HG02938 (cell line): ENCODE measurements around the gene EEF1G.
"Not testable (repeated sequence)": the region's sequence is repeated elsewhere in the genome, so short reads cannot be mapped to it uniquely, and the experiment has no call there.

Experiments
- ATAC-seq: cut with Tn5 transposase; IDR thresholded peaks from one replicate; pipeline ENCODE4 v1.9.1; 2021; ENCODE audit warnings: mild to moderate bottlenecking, moderate library complexity; ENCODE audit not compliant: unreplicated experiment

The EEF1G gene

GRCh38 chr11:62578541-62578940 is 4.8 kb upstream of the EEF1G start:
- ATAC-seq: no peak

DNA sequence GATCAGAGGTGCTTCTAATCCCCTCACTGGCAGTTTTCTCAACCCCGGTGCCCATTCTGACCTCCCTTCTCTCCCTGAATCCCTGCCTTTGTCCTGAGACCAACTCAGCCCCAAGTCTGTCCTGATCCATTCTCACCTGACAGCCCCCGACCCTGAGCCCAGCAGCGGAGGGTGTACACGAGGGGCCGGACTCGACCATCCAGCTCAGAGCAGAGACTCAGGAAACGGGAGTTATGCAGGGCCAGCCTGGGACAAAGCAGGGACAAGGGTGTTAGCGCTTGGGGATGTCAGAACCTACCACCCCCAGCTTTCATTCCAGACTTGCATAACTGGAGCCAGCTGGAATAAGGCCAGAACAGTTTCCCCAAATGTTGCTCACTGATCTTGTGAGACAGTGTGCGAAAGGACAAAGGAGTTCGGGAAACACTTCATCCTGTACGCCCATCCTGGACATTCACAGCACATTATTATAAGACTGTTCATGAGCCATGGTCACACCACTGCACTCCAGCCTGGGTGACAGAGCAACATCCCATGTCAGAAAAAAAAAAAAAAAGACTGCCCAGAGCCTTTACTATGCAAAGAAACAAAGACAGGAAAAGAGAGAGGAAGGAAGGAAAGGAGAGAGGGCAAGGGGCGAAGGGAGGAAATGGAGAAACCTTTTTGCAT is 3.5 kb upstream of the EEF1G start:
- no peak for ATAC-seq

DNA sequence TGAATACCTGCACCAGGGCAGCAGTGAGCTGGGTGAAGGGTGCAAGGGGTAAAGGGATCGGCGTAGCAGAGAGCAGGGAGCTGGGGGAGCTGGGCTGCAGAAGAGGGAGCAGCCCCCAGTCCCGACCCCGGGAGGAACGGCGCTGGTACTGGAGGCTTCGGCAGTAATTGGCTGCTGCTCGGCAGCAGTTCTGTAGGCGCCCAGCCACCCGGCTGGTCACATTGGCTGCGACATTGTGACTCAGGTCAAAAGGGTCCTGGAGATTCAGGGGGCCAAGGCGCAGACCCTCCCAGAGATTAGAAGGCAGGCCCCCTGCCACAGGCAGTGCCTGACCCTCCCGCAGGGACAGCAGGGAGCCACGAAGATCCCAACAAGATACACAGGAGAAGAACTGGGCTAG is 2.1 kb upstream of the EEF1G start:
- ATAC-seq: no peak

DNA sequence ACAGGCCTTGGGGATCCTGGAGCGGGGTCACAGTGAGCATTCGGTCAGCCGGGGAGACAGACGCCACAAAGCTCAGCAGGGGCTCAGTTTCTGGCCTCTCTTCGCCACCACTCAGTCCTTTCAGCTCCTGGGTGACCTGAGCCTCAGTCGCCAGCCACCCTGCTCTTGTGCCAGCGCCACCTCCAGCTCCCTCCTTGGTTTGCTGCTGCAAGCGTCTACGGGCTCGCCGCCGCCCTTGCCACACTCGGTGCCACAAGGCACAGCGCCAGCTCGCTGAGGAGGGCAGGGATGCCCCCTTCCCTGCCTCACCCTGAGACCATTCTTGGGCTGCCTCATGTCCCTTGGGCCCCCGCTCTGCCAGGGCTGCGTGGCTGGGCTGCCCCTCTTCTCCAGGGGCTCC is 1.5 kb upstream of the EEF1G start:
- ATAC-seq: no peak

DNA sequence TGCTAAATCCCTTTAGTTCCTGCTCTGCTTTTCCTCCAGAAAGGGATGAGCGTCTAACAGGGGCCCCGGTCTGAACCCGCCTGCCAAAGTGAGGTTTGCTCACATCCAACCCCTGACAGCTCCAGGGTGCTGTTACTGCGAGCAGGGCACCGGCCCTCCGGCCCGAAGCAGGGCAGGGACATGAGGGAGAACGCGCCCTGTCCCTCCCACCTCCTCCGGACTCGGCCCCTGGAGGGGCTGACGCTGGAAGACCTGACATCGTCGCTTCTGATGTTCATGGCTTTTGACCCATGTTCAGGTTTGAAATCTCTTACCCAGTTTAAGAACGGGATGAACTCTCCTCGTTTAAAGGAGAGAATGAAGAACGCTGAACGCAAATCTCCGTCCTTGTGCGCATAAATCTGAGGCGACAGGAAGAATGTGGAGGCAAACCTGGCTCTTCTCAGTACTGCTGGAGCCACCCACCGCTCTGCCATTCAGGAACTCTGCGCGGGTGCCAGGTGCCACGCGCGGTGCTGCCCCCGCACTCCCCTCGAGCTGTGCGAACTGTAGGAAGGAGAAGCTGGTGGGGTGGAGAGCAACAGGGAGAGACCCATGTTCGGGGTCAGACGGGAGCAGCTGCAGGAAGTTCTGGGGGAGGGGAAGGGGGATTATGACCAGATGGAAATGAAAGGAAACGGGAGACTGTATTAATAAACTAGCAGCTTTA is 826 bp upstream of the EEF1G start:
- ATAC-seq: peak; percentile 7

DNA sequence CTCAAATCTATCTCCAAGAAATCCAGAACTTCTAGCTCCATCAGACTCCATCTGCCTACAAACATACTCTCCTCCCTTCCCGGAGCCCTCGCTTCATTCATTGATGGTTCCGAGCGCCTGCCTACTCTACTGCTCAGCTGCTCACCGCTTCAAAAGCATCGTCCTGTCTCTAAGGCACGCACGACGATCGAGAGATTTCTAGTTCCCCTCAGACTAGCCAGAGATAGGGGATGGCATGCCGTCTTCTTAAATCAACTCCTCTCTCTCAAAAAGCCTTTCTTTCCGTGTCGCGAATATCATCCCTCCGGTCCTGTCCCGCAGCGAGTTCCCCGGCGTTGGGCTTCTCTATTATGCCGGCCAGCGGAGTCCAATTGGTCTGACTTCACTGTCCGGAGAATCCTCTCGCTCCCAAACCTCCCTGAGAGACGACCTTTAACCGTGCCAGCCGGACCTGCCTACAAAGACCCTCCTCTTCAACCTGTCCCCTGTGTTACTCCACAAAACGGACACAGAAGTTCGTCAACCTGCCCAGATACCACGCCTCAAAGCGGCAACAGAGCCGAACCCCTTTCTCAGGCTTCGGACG is 592 bp downstream of the EEF1G start:
- no peak for ATAC-seq

GRCh38 chr11:62572431-62572830 is 1.3 kb downstream of the EEF1G start:
- ATAC-seq: no peak

- ATAC-seq: not testable (repeated sequence)
These were observed 2.2 kb downstream of the EEF1G start for GRCh38 chr11:62571493-62571892.

GRCh38 chr11:62570903-62571302 is 2.8 kb downstream of the EEF1G start:
- not testable (repeated sequence) for ATAC-seq

DNA sequence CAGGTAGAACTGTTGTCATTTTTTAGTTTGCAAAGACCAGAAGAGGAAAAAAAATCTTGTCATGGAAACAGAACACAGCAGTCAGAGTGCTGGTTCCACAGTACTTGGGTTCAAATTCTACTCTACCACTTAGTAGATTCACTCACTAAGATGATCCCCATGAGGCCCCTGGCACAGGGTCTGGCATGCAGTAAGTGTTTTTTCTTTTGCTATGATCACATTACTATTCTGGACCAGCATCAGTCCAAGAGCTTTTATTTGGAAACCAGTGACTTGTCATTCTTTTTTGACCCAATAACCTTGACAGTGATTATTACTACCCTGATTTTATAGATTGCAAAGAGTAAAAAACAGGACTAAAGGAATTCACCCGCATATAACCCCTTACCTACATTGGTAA is 4.1 kb downstream of the EEF1G start:
- ATAC-seq: no peak

GRCh38 chr11:62567018-62567633 is 6.6 kb downstream of the EEF1G start:
- no peak for ATAC-seq

DNA sequence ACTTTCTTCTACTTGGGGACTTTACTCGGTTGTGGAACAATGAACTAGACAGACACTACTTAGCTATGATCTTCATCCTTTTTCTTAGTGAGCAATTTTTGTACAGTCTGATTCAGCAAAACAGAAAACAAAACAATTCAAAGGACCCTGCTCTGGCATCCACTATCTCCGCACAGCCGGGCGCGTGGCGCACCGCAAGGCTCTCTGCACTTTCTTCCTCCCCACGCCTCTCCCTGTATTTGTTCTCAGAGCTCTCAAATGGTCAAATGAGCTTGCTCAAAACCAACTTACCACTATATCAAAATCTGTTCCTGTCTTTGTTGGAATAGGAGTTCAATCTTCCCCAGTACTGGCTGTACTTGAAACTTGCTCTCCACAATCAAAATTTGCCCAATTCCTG is 7.4 kb downstream of the EEF1G start:
- ATAC-seq: no peak

- no peak for ATAC-seq
These were observed 8.4 kb downstream of the EEF1G start for GRCh38 chr11:62565100-62565802.

GRCh38 chr11:62561677-62562230 is 11.9 kb downstream of the EEF1G start:
- not testable (repeated sequence) for ATAC-seq

DNA sequence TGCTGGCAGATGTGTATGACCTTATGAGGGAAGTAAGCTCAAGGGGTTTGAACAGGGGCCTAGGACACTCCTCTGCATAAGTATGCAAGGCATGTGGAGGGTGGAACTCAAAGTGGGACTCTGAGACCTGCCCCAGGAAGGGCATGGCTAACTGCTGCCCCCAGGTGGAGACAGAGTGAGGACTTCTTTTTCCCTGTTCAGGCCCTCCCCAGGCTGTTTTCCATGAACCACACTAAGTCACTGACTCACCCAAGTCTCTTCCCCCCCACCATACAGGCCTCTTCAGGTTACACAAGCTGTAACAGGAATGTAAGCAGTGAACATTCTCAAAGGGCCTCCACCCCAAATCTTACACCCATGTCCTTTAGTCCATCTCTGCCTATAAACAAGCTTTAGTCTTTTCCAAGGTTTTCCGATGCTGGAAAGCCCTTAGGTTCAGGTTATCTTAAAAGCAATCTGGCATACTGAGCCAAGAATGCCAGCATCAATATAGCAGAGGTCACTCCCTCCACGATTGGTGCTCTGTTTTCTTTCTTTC is 13.1 kb downstream of the EEF1G start:
- no peak for ATAC-seq

GRCh38 chr11:62559626-62560025 is 14.1 kb downstream of the EEF1G start:
- not testable (repeated sequence) for ATAC-seq

DNA sequence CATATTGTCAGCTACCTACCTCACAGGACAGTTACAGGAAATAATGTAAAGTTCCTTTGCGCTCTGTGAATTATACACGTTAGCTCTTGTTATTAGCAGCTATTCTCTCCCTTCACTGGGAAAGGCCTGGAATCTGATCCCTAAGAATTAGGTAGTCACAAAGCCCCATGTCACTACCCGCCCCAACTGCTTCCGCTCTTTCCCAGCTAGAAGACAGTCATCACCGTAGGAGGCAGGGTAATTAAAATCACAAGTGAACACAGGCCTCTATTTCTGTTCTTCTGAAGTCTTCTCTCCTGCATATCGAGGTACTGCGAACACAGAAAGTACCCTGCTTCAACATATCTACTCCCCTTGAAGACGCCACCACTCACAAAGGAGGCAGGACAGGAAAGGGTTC is 14.5 kb downstream of the EEF1G start:
- ATAC-seq: no peak

GRCh38 chr11:62558669-62559068 is 15.0 kb downstream of the EEF1G start:
- ATAC-seq: no peak

- ATAC-seq: no peak
These were observed 16.6 kb downstream of the EEF1G start for GRCh38 chr11:62556875-62557631.
